ENCODE data around the gene EPHA6. TPM values are rescaled to one million over a fixed set of nuclear protein-coding genes. Genes with fewer than 3 reads are reported as not detected.

Gene EPHA6
- total RNA-seq, 6 donors from 2014 or later = 0.14 to 1.0 (median 0.57) TPM; not detected in 3

GRCh38 chr3:97241417-97241816, 427.0 kb downstream of the EPHA6 start:
- no peaks in the 10 kb centered on the region for H3K9me3 ChIP-seq
- no peak for ATAC-seq (ENCODE audit: low FRiP score in 2 of 2)
- DNase-seq = no peak
- no peak overlapping the region for H3K27ac ChIP-seq
- no peaks in the 10 kb centered on the region for H3K36me3 ChIP-seq
- no peak overlapping the region for H3K4me3 ChIP-seq
- WGBS, 2 donors = 83 to 84% methylated on average over 1 of the region's 1 CpG
- no peaks in the 10 kb centered on the region for H3K4me1 ChIP-seq
- no peaks in the 10 kb centered on the region for H3K27me3 ChIP-seq
- TF ChIP-seq POLR2AphosphoS5 (IDR thresholded peaks at IDR 0.05) (no peak), POLR2A (IDR thresholded peaks at IDR 0.05) (no peak), CTCF (IDR thresholded peaks at IDR 0.05) (no peak)

- DNase-seq (no peak), ATAC-seq (ENCODE audit: low FRiP score in 2 of 2) (no peak)
- no peaks in the 10 kb centered on the region for H3K27me3 ChIP-seq
- no peak overlapping the region for H3K4me3 ChIP-seq
- 66 to 68% methylated on average over 2 of the region's 2 CpGs for WGBS, 2 donors
- H3K36me3 ChIP-seq = no peaks in the 10 kb centered on the region
- no peak overlapping the region for H3K27ac ChIP-seq
- H3K9me3 ChIP-seq = no peaks in the 10 kb centered on the region
- TF ChIP-seq POLR2AphosphoS5 (IDR thresholded peaks at IDR 0.05) (no peak), EP300 (IDR thresholded peaks at IDR 0.05) (no peak), POLR2A (IDR thresholded peaks at IDR 0.05) (no peak), CTCF (IDR thresholded peaks at IDR 0.05) (no peak)
- H3K4me1 ChIP-seq = no peaks in the 10 kb centered on the region
Observed at GRCh38 chr3:97245201-97245910, 431.0 kb downstream of the EPHA6 start.

- Histone ChIP-seq H3K27me3 (no peaks in the 10 kb centered on the region), H3K9me3 (no peaks in the 10 kb centered on the region), H3K36me3 (no peaks in the 10 kb centered on the region), H3K4me3 (no peak overlapping the region), H3K27ac (no peak overlapping the region), H3K4me1 (no peaks in the 10 kb centered on the region)
- WGBS, 2 donors = 76 to 81% methylated on average over 2 of the region's 2 CpGs
- no peak for ATAC-seq (ENCODE audit: low FRiP score in 2 of 2)
- no peak for DNase-seq
- TF ChIP-seq POLR2A (IDR thresholded peaks at IDR 0.05) (no peak), CTCF (IDR thresholded peaks at IDR 0.05) (no peak), POLR2AphosphoS5 (IDR thresholded peaks at IDR 0.05) (no peak), EP300 (IDR thresholded peaks at IDR 0.05) (no peak)
Observed at GRCh38 chr3:97256060-97256459, 441.7 kb downstream of the EPHA6 start.

GRCh38 chr3:97257942-97258697, 443.7 kb downstream of the EPHA6 start:
- H3K4me3 ChIP-seq = no peak overlapping the region
- no peak for TF ChIP-seq POLR2A (IDR thresholded peaks at IDR 0.05)
- no peaks in the 10 kb centered on the region for H3K9me3 ChIP-seq
- no peaks in the 10 kb centered on the region for H3K36me3 ChIP-seq
- H3K27ac ChIP-seq = no peak overlapping the region
- DNase-seq (no peak), ATAC-seq (ENCODE audit: low FRiP score in 2 of 2) (no peak)
- H3K27me3 ChIP-seq = no peaks in the 10 kb centered on the region
- H3K4me1 ChIP-seq = no peaks in the 10 kb centered on the region
- WGBS, 2 donors = 75 to 80% methylated on average over 1 of the region's 1 CpG

- TF ChIP-seq POLR2AphosphoS5 (IDR thresholded peaks at IDR 0.05) = no peak
- no peak for TF ChIP-seq EP300 (IDR thresholded peaks at IDR 0.05)
- TF ChIP-seq CTCF (IDR thresholded peaks at IDR 0.05) = no peak
- TF ChIP-seq POLR2A (IDR thresholded peaks at IDR 0.05) = no peak
- WGBS, 2 donors = 58 to 60% methylated on average over 1 of the region's 1 CpG
- ATAC-seq (ENCODE audit: low FRiP score in 2 of 2) = no peak
Observed at GRCh38 chr3:97259263-97259662, 444.9 kb downstream of the EPHA6 start.

More at GRCh38 chr3:97259263-97259662, 444.9 kb downstream of the EPHA6 start:
- H3K9me3 ChIP-seq = no peaks in the 10 kb centered on the region
- DNase-seq = no peak
- no peak overlapping the region for H3K4me3 ChIP-seq
- H3K27ac ChIP-seq = no peak overlapping the region
- no peaks in the 10 kb centered on the region for H3K36me3 ChIP-seq
- no peaks in the 10 kb centered on the region for H3K4me1 ChIP-seq
- no peaks in the 10 kb centered on the region for H3K27me3 ChIP-seq
